ENCODE measurements around the gene PLCL1. TPM values are rescaled to one million over a fixed set of nuclear protein-coding genes. Genes with fewer than 3 reads are reported as not detected.

Gene PLCL1
- total RNA-seq, 1 donor from 2014 or later: 13.6 TPM

DNA sequence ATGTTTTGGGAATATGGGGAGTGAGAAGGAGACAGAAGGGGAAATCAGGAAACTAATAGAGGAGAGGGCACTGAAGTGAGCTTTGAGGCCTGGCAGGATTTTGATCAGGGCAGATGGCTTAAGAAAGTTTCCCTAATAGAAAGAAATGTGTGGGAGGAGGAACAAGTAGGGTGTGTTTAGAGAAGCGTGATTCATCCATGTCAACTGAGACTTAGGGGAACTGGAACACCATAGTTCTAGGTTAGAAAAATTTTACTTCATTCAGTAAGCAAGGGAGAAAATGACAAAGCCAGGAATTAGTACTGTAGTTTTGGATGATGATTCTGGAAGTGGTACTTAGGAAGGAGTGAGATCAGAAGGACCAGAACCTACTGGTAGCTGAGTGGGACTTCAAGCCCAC lies 296.0 kb downstream of the PLCL1 start:
- Mint-ChIP-seq H3K4me1 (ENCODE audit: unreplicated experiment) (no peaks in the 10 kb centered on the region), H3K9me3 (ENCODE audit: unreplicated experiment) (no peaks in the 10 kb centered on the region), H3K27me3 (ENCODE audit: unreplicated experiment) (no peaks in the 10 kb centered on the region), H3K4me3 (ENCODE audit: unreplicated experiment) (no peak overlapping the region), H3K36me3 (ENCODE audit: low read depth, unreplicated experiment) (peaks cover 17% of the 10 kb centered on the region), H3K27ac (ENCODE audit: unreplicated experiment) (no peak overlapping the region)
- TF ChIP-seq CTCF (IDR thresholded peaks at IDR 0.05; ENCODE audit: unreplicated experiment): no peak
- no peak for DNase-seq (ENCODE audit: low spot score)

DNA sequence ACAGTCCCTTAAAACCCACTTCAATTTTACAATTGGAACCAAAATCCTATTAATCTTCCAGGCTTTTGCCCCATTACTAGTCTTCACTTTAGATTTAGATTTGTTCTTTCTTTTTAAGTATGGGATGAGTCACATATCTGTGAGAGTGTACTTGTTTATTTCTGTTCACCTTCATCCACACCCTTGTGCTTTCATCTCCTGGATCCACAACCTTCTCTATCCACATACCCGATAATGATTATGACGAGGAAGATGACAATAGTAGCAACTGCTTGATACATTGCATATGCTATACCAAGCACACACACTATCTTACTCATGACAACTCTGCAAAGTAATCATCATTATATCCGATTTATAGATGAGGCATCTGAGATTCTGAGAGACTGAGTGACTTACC lies 297.3 kb downstream of the PLCL1 start:
- no peak for TF ChIP-seq CTCF (IDR thresholded peaks at IDR 0.05; ENCODE audit: unreplicated experiment)

GRCh38 chr2:198102120-198102519 lies 297.7 kb downstream of the PLCL1 start:
- no peaks in the 10 kb centered on the region for H3K4me1 Mint-ChIP-seq (ENCODE audit: unreplicated experiment)
- H3K4me3 Mint-ChIP-seq (ENCODE audit: unreplicated experiment): no peak overlapping the region
- no peak for DNase-seq (ENCODE audit: low spot score)
- H3K9me3 Mint-ChIP-seq (ENCODE audit: unreplicated experiment): no peaks in the 10 kb centered on the region
- H3K27ac Mint-ChIP-seq (ENCODE audit: unreplicated experiment): no peak overlapping the region
- H3K36me3 Mint-ChIP-seq (ENCODE audit: low read depth, unreplicated experiment): peaks cover 23% of the 10 kb centered on the region
- no peak for TF ChIP-seq CTCF (IDR thresholded peaks at IDR 0.05; ENCODE audit: unreplicated experiment)
- no peaks in the 10 kb centered on the region for H3K27me3 Mint-ChIP-seq (ENCODE audit: unreplicated experiment)

More for the DNA sequence above, 297.3 kb downstream of the PLCL1 start:
- peaks cover 23% of the 10 kb centered on the region for H3K36me3 Mint-ChIP-seq (ENCODE audit: low read depth, unreplicated experiment)
- no peak overlapping the region for H3K27ac Mint-ChIP-seq (ENCODE audit: unreplicated experiment)
- H3K4me1 Mint-ChIP-seq (ENCODE audit: unreplicated experiment): no peaks in the 10 kb centered on the region
- DNase-seq (ENCODE audit: low spot score): no peak
- no peaks in the 10 kb centered on the region for H3K27me3 Mint-ChIP-seq (ENCODE audit: unreplicated experiment)
- no peak overlapping the region for H3K4me3 Mint-ChIP-seq (ENCODE audit: unreplicated experiment)
- no peaks in the 10 kb centered on the region for H3K9me3 Mint-ChIP-seq (ENCODE audit: unreplicated experiment)

DNA sequence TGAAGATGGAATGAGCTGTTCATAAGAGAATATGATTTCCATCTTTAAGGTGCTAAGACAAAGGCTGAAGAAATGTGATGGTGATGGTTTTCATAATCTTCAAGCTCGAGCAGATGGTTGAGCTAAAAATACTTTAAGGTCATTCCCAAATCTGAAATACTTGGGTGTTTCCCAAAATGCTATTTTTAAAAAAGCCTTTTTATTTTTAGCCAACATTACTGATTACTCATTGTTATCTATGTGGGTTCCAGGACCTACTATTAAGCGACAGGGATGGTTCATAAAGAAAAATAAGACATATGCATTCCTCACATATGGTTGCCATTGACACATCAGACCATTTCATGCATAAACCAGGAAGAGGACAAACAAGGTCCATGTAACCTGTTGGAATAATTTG lies 298.5 kb downstream of the PLCL1 start:
- DNase-seq (ENCODE audit: low spot score): no peak
- Mint-ChIP-seq H3K4me3 (ENCODE audit: unreplicated experiment) (no peak overlapping the region), H3K36me3 (ENCODE audit: low read depth, unreplicated experiment) (peaks cover 23% of the 10 kb centered on the region), H3K27me3 (ENCODE audit: unreplicated experiment) (no peaks in the 10 kb centered on the region), H3K9me3 (ENCODE audit: unreplicated experiment) (no peaks in the 10 kb centered on the region), H3K4me1 (ENCODE audit: unreplicated experiment) (no peaks in the 10 kb centered on the region), H3K27ac (ENCODE audit: unreplicated experiment) (no peak overlapping the region)
- TF ChIP-seq CTCF (IDR thresholded peaks at IDR 0.05; ENCODE audit: unreplicated experiment): no peak

DNA sequence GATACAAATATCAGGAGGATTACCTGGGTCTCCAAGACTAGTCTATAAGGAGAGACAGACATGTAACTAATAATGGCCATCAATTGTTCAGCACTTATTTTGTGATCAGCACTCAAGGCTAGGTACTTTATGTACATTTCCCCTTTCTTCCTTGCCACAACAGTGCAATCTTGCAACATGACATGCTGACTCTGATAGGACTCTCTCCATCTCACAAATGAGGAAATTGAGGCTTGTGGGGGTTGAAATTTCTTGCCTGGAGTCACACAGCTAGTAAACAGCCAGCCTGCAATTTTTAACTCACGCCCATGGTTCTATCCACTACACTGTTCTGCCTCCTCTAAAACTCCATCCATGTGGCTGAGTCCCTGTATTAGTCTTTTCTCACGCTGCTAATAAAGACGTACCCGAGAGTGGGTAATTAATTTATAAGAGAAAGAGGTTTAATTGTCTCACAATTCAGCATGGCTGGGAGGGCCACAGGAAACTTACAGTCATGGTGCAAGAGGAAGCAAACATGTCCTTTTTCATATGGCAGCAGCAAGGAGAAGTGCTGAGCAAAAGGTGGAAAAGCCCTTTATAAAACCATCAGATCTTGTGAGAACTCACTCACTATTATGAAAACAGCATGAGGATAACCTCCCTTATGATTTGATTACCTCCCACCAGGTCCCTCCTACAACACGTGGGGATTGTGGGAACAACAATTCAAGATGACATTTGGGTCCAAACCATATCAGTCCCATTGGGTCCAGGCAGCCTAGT lies 302.4 kb downstream of the PLCL1 start:
- H3K4me3 Mint-ChIP-seq (ENCODE audit: unreplicated experiment): no peak overlapping the region
- H3K36me3 Mint-ChIP-seq (ENCODE audit: low read depth, unreplicated experiment): peaks cover 20% of the 10 kb centered on the region
- H3K9me3 Mint-ChIP-seq (ENCODE audit: unreplicated experiment): no peaks in the 10 kb centered on the region
- H3K27ac Mint-ChIP-seq (ENCODE audit: unreplicated experiment): no peak overlapping the region
- TF ChIP-seq CTCF (IDR thresholded peaks at IDR 0.05; ENCODE audit: unreplicated experiment): no peak
- no peak for DNase-seq (ENCODE audit: low spot score)
- H3K4me1 Mint-ChIP-seq (ENCODE audit: unreplicated experiment): peaks cover 8% of the 10 kb centered on the region
- H3K27me3 Mint-ChIP-seq (ENCODE audit: unreplicated experiment): peaks cover 2% of the 10 kb centered on the region
